GM12873 (cell line): ENCODE results near the gene NTSR1.

ENCODE experiments used
- CTCF ChIP-seq: IDR thresholded peaks from 2 replicates; pipeline ENCODE4 v1.5.1; 2012; ENCODE audit warnings: low read depth, mild to moderate bottlenecking, moderate library complexity, low read length, control low read depth; ENCODE audit not compliant: insufficient read depth; ENCODE audit errors: missing control alignments

NTSR1 gene

GRCh38 chr20:62708591-62709536 lies at the start of gene NTSR1:
NTSR1 (plus strand) TSS chr20:62708836; CDS start chr20:62709208, 372 bp downstream.
- TF ChIP-seq CTCF, result no peak

- no peak for TF ChIP-seq CTCF
Measured at GRCh38 chr20:62659488-62660239, 49.0 kb upstream of the NTSR1 start.

- TF ChIP-seq CTCF, result no peak
Measured at GRCh38 chr20:62660240-62660615, 48.4 kb upstream of the NTSR1 start.

GRCh38 chr20:62660768-62661167 lies 47.9 kb upstream of the NTSR1 start:
- TF ChIP-seq CTCF, result no peak

- TF ChIP-seq CTCF, result no peak
Measured at GRCh38 chr20:62661647-62662046, 47.0 kb upstream of the NTSR1 start.

GRCh38 chr20:62662422-62662821 lies 46.2 kb upstream of the NTSR1 start:
- no peak for TF ChIP-seq CTCF
